GM12892 (cell line): Measurements from ENCODE around the gene TMEM14A.

ENCODE experiments used
- POLR2A ChIP-seq: IDR thresholded peaks from 2 replicates; pipeline ENCODE4 v1.6.1; 2011; ENCODE audit warnings: low read depth, low read length, control low read depth
- POLR2AphosphoS5 ChIP-seq: IDR thresholded peaks from 2 replicates; pipeline ENCODE4 v1.6.1; 2011; ENCODE audit warnings: low read depth, low read length, control low read depth
- TAF1 ChIP-seq: IDR thresholded peaks from 2 replicates; pipeline ENCODE4 v1.6.1; 2011; ENCODE audit warnings: low read depth, mild to moderate bottlenecking, control low read depth, low read length, borderline replicate concordance

- TF ChIP-seq TAF1, result no peak
- no peak for TF ChIP-seq POLR2AphosphoS5
- no peak for TF ChIP-seq POLR2A
These were observed 57.0 kb downstream of the TMEM14A start for GRCh38 chr6:52727908-52728307.
